H9 (cell line): ENCODE data around the gene C1orf141. TPM values are rescaled to one million over a fixed set of nuclear protein-coding genes. Genes with fewer than 3 reads are reported as not detected.

Experiments
- DNase-seq: peaks from one replicate; pipeline ENCODE4 v3.0.0-alpha.2; 2017
- H2AFZ ChIP-seq: one replicate; pipeline ENCODE4 v1.6.1; 2013; ENCODE audit warnings: mild to moderate bottlenecking, low read length, control low read depth, moderate library complexity
- H2AK5ac ChIP-seq: 2 replicates; pipeline ENCODE4 v1.6.1; 2013; ENCODE audit warnings: low read length, control low read depth, mixed read lengths; ENCODE audit not compliant: insufficient read length
- H2BK120ac ChIP-seq: one replicate; pipeline ENCODE4 v1.6.1; 2013; ENCODE audit warnings: low read depth, mild to moderate bottlenecking, low read length, control low read depth, inconsistent platforms; ENCODE audit not compliant: poor library complexity, severe bottlenecking
- H2BK12ac ChIP-seq: 2 replicates; pipeline ENCODE4 v1.6.1; 2013; ENCODE audit warnings: low read length, control low read depth, mixed read lengths, low read depth; ENCODE audit not compliant: insufficient read length
- H2BK15ac ChIP-seq: 2 replicates; pipeline ENCODE4 v1.6.1; 2013; ENCODE audit warnings: low read depth, low read length, control low read depth
- H2BK20ac ChIP-seq: one replicate; pipeline ENCODE4 v1.6.1; 2013; ENCODE audit warnings: low read depth, mild to moderate bottlenecking, low read length, control low read depth, inconsistent platforms; ENCODE audit not compliant: poor library complexity, severe bottlenecking
- H2BK5ac ChIP-seq: 2 replicates; pipeline ENCODE4 v1.6.1; 2013; ENCODE audit warnings: low read length, control low read depth, mixed read lengths; ENCODE audit not compliant: insufficient read length
- H3K14ac ChIP-seq: 2 replicates; pipeline ENCODE4 v1.6.1; 2013; ENCODE audit warnings: low read length, control low read depth; ENCODE audit not compliant: insufficient read depth
- H3K18ac ChIP-seq: 2 replicates; pipeline ENCODE4 v1.6.1; 2013; ENCODE audit warnings: low read depth, mild to moderate bottlenecking, mixed read lengths, low read length, control low read depth; ENCODE audit not compliant: insufficient read length
- H3K23ac ChIP-seq: 2 replicates; pipeline ENCODE4 v1.6.1; 2013; ENCODE audit warnings: low read length, control low read depth, mixed read lengths, low read depth; ENCODE audit not compliant: insufficient read length
- H3K23me2 ChIP-seq: 2 replicates; pipeline ENCODE4 v1.6.1; 2013; ENCODE audit warnings: low read depth, mild to moderate bottlenecking, mixed read lengths, low read length, control low read depth; ENCODE audit not compliant: insufficient read length, poor library complexity, severe bottlenecking
- H3K27ac ChIP-seq: 2 replicates; pipeline ENCODE4 v1.5.1; 2013; ENCODE audit warnings: low read length, control low read depth, mixed read lengths, low read depth; ENCODE audit not compliant: insufficient read length
- H3K27me3 ChIP-seq: 2 replicates; pipeline ENCODE4 v1.6.1; 2013; ENCODE audit warnings: low read length, control low read depth, inconsistent platforms; ENCODE audit not compliant: insufficient read depth
- H3K4ac ChIP-seq: 2 replicates; pipeline ENCODE4 v1.6.1; 2013; ENCODE audit warnings: low read depth, mild to moderate bottlenecking, control low read depth, inconsistent platforms, low read length, moderate library complexity
- H3K4me1 ChIP-seq: 2 replicates; pipeline ENCODE4 v1.6.1; 2013; ENCODE audit warnings: low read length, control low read depth, inconsistent platforms; ENCODE audit not compliant: insufficient read depth
- H3K4me2 ChIP-seq: 2 replicates; pipeline ENCODE4 v1.6.1; 2013; ENCODE audit warnings: low read length, control low read depth, mixed read lengths; ENCODE audit not compliant: insufficient read length, insufficient read depth
- H3K56ac ChIP-seq: 2 replicates; pipeline ENCODE4 v1.6.1; 2013; ENCODE audit warnings: low read depth, mild to moderate bottlenecking, mixed read lengths, low read length, control low read depth; ENCODE audit not compliant: insufficient read length
- H3K79me1 ChIP-seq: 2 replicates; pipeline ENCODE4 v1.6.1; 2013; ENCODE audit warnings: low read depth, mild to moderate bottlenecking, moderate library complexity, low read length, control low read depth, inconsistent platforms; ENCODE audit not compliant: insufficient read depth, poor library complexity, severe bottlenecking
- H3K79me2 ChIP-seq: 2 replicates; pipeline ENCODE4 v1.6.1; 2013; ENCODE audit warnings: low read length, control low read depth, inconsistent platforms; ENCODE audit not compliant: insufficient read depth
- H3K9ac ChIP-seq: 2 replicates; pipeline ENCODE4 v1.6.1; 2013; ENCODE audit warnings: low read length, control low read depth, mixed read lengths; ENCODE audit not compliant: insufficient read length; ENCODE audit errors: extremely low read depth
- H3K9me3 ChIP-seq: one replicate; pipeline ENCODE4 v1.6.1; 2013; ENCODE audit warnings: low read depth, low read length, inconsistent platforms; ENCODE audit not compliant: control insufficient read depth
- H3T11ph ChIP-seq: one replicate; pipeline ENCODE4 v1.6.1; 2013; ENCODE audit warnings: mild to moderate bottlenecking, low read length, control low read depth, inconsistent platforms
- H4K20me1 ChIP-seq: one replicate; pipeline ENCODE4 v1.6.1; 2013; ENCODE audit not compliant: control insufficient read depth, insufficient read length, insufficient read depth
- H4K5ac ChIP-seq: 2 replicates; pipeline ENCODE4 v1.6.1; 2013; ENCODE audit warnings: low read depth, mild to moderate bottlenecking, mixed read lengths, low read length, control low read depth; ENCODE audit not compliant: insufficient read length
- H4K8ac ChIP-seq: replicated peaks from 2 replicates; pipeline ENCODE4 v1.6.1; 2013; ENCODE audit warnings: low read length, control low read depth, mixed read lengths, low read depth; ENCODE audit not compliant: insufficient read length
- H4K91ac ChIP-seq: 2 replicates; pipeline ENCODE4 v1.6.1; 2013; ENCODE audit warnings: low read depth, mild to moderate bottlenecking, moderate library complexity, mixed read lengths, low read length, control low read depth; ENCODE audit not compliant: insufficient read length
- H3K27ac Mint-ChIP-seq, 3 experiments: 2 replicates in 2 of 3; 3 replicates in 1 of 3; pipeline ENCODE4 v1.8.0; 2020 to 2021; ENCODE audit warnings: mixed read lengths in 3 of 3, mild to moderate bottlenecking in 1 of 3, moderate library complexity in 1 of 3
- H3K27me3 Mint-ChIP-seq: 2 replicates; pipeline ENCODE4 v1.8.0; 2021; ENCODE audit warnings: low read depth, mild to moderate bottlenecking, moderate library complexity, mixed read lengths
- H3K36me3 Mint-ChIP-seq, 3 experiments: 2 replicates in 2 of 3; 3 replicates in 1 of 3; pipeline ENCODE4 v1.8.0; 2020 to 2021; ENCODE audit warnings: low read depth in 3 of 3, mixed read lengths in 3 of 3; ENCODE audit not compliant: insufficient read depth in 1 of 3
- H3K4me1 Mint-ChIP-seq, 2 experiments: 2 replicates each; pipeline ENCODE4 v1.8.0; 2020; ENCODE audit warnings: mixed read lengths in 2 of 2
- H3K4me3 Mint-ChIP-seq, 2 experiments: 2 replicates in 1 of 2; 3 replicates in 1 of 2; pipeline ENCODE4 v1.8.0; 2020 to 2021; ENCODE audit warnings: mild to moderate bottlenecking in 2 of 2, mixed read lengths in 2 of 2, moderate library complexity in 1 of 2
- H3K9me3 Mint-ChIP-seq, 2 experiments: 2 replicates in 1 of 2; 3 replicates in 1 of 2; pipeline ENCODE4 v1.8.0; 2020; ENCODE audit warnings: mild to moderate bottlenecking in 2 of 2, mixed read lengths in 2 of 2, moderate library complexity in 1 of 2
- CTCF ChIP-seq: fragments of 200-600 bp; sonication (generic); conservative IDR thresholded peaks from 3 replicates; pipeline ENCODE4 v1.8.0; 2021; ENCODE audit warnings: antibody characterized with exemption, mild to moderate bottlenecking
- WGBS: extraction: QIAGEN DNeasy Blood & Tissue Kit; methylation state at CpG from one replicate; pipeline ENCODE4 v1.1.7; 2013; ENCODE audit warnings: missing lambda C conversion rate, low lambda C conversion rate, mixed read lengths; ENCODE audit not compliant: insufficient read length; ENCODE audit errors: extremely low coverage; 5-methylcytosine and 5-hydroxymethylcytosine counted together
- total RNA-seq: library from RNA; stranded (reverse); gene quantifications from 2 replicates; pipeline ENCODE4 v1.2.1, GENCODE V29; 2021

Gene C1orf141
- total RNA-seq, 1 experiment from 2014 or later, result not detected

DNA sequence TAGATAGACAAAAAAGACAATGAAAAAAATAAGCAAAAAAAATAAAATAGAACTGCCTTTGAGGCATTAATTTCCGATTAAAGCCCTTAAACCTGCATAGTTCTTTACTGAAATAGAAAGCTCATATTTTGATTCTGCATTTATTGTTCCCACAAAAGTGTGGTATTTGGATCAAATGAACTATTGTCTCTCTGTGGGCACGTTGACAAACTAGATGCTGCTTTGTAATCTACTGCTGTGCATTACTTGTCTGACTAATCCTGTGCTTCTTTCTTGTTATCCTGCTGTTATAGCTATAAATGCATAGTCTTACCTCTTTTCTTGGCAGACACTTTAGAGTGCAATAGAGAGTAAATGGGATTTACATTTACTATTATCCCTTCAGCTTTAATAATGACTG lies 49.4 kb downstream of the C1orf141 start:
- no peak for DNase-seq
- Histone ChIP-seq H3K18ac (no peak overlapping the region), H3K9me3 (no peaks in the 10 kb centered on the region), H3K4me1 (no peaks in the 10 kb centered on the region), H3K56ac (no peak overlapping the region), H4K5ac (no peak overlapping the region), H2AK5ac (no peak overlapping the region), H2BK15ac (no peak overlapping the region), H3K4me2 (no peak overlapping the region), H4K8ac (no peak overlapping the region), H3K9ac (no peak overlapping the region), H2BK20ac (no peak overlapping the region), H3K27ac (no peak overlapping the region), H3K23me2 (no peaks in the 10 kb centered on the region), H4K91ac (no peak overlapping the region), H3K27me3 (no peaks in the 10 kb centered on the region), H3K79me1 (no peaks in the 10 kb centered on the region), H3K23ac (no peak overlapping the region), H2AFZ (no peak overlapping the region), H2BK12ac (no peak overlapping the region), H3K79me2 (no peaks in the 10 kb centered on the region), H3K4ac (no peak overlapping the region), H3K14ac (no peak overlapping the region), H2BK5ac (no peak overlapping the region), H2BK120ac (no peak overlapping the region), H3T11ph (no peak overlapping the region), H4K20me1 (no peaks in the 10 kb centered on the region)
- WGBS, result no CpG with 5 or more reads among the region's 2 CpGs
- no peaks in the 10 kb centered on the region; the same call in 1 of the 2 replicates for H3K27me3 Mint-ChIP-seq
- H3K4me3 Mint-ChIP-seq, result no peak overlapping the region
- H3K4me1 Mint-ChIP-seq, result peaks cover 0 to 4% of the 10 kb centered on the region in 2 experiments; a peak in 2 of 4 replicates
- H3K27ac Mint-ChIP-seq, result no peak overlapping the region
- peaks cover 3 to 4% of the 10 kb centered on the region in 2 experiments; a peak in 3 of 5 replicates for H3K9me3 Mint-ChIP-seq
- peaks cover 0 to 4% (median 0%) of the 10 kb centered on the region in 3 experiments; a peak in 1 of 7 replicates for H3K36me3 Mint-ChIP-seq
- no peak for TF ChIP-seq CTCF
